GM13976 (cell line): ENCODE measurements around the gene RIN1.

Source experiments
- DNase-seq: peaks from one replicate; pipeline ENCODE4 v3.0.0; 2012; ENCODE audit warnings: low spot score
- CTCF ChIP-seq: IDR thresholded peaks from 2 replicates; pipeline ENCODE4 v1.5.1; 2012; ENCODE audit warnings: borderline replicate concordance, mild to moderate bottlenecking; ENCODE audit not compliant: insufficient read depth; ENCODE audit errors: extremely low read depth, missing control alignments, control extremely low read depth
- in situ Hi-C: fragments of 300-500 bp; cut with MboI; formaldehyde crosslinking; loops from one replicate; pipeline ENCODE4 v1.12.0; 2022; ENCODE audit warnings: low sequenced_read_pairs, mixed read lengths, inconsistent platforms; ENCODE audit not compliant: unreplicated experiment

The RIN1 gene

GRCh38 chr11:66341502-66342126, 5.4 kb upstream of the RIN1 start:
- in situ Hi-C loops = no loop called here
- DNase-seq = no peak
- TF ChIP-seq CTCF = no peak

GRCh38 chr11:66340596-66341501, 4.6 kb upstream of the RIN1 start:
- TF ChIP-seq CTCF = no peak
- no peak for DNase-seq
- in situ Hi-C loops = no loop called here

GRCh38 chr11:66339686-66340483, 3.7 kb upstream of the RIN1 start:
- DNase-seq = no peak
- TF ChIP-seq CTCF = no peak
- in situ Hi-C loops = no loop called here

- TF ChIP-seq CTCF = no peak
- no peak for DNase-seq
- in situ Hi-C loops = no loop called here
Observed at GRCh38 chr11:66339162-66339675, 3.0 kb upstream of the RIN1 start.

GRCh38 chr11:66338276-66339161, 2.3 kb upstream of the RIN1 start:
- TF ChIP-seq CTCF = no peak
- no peak for DNase-seq
- in situ Hi-C loops = no loop called here
